ENCODE measurements around the gene OXA1L. TPM values are rescaled to one million over a fixed set of nuclear protein-coding genes. Genes with fewer than 3 reads are reported as not detected.

The OXA1L gene
- total and polyA plus RNA-seq, 2 of the 13 experiments (the other 11 are each of a cell fraction or from before 2014, with no cell fraction given) = 230 to 589 TPM

- TF ChIP-seq CSRNP1 (CRISPR knock-in tag; IDR thresholded peaks at IDR 0.05) (0 out of 2 replicates have a peak, but pooled peaks have one; percentile 44), ZFP36L2 (CRISPR knock-in tag; IDR thresholded peaks at IDR 0.05) (no peak), ZBTB40 (IDR thresholded peaks at IDR 0.05) (no peak), ZBTB40 (CRISPR knock-in tag; IDR thresholded peaks at IDR 0.05) (no peak), ZFX (CRISPR knock-in tag; IDR thresholded peaks at IDR 0.05; ENCODE audit: low read depth) (peak; percentile 43; the same call in 1 of the 2 replicates), TCF7L2 (IDR thresholded peaks at IDR 0.05; ENCODE audit: low read depth, low read length) (no peak), TCF12 (IDR thresholded peaks at IDR 0.05) (no peak), TCF12 (CRISPR knock-in tag; IDR thresholded peaks at IDR 0.05) (no peak), ZNF772 (CRISPR knock-in tag; IDR thresholded peaks at IDR 0.05) (0 out of 2 replicates have a peak, but pooled peaks have one; percentile 30), ZFY (CRISPR knock-in tag; IDR thresholded peaks at IDR 0.05) (0 out of 2 replicates have a peak, but pooled peaks have one; percentile 8), SP4 (CRISPR knock-in tag; IDR thresholded peaks at IDR 0.05) (no peak)
- TF ChIP-seq, protein P1, sequence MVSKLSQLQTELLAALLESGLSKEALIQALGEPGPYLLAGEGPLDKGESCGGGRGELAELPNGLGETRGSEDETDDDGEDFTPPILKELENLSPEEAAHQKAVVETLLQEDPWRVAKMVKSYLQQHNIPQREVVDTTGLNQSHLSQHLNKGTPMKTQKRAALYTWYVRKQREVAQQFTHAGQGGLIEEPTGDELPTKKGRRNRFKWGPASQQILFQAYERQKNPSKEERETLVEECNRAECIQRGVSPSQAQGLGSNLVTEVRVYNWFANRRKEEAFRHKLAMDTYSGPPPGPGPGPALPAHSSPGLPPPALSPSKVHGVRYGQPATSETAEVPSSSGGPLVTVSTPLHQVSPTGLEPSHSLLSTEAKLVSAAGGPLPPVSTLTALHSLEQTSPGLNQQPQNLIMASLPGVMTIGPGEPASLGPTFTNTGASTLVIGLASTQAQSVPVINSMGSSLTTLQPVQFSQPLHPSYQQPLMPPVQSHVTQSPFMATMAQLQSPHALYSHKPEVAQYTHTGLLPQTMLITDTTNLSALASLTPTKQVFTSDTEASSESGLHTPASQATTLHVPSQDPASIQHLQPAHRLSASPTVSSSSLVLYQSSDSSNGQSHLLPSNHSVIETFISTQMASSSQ (IDR thresholded peaks at IDR 0.05; ENCODE audit: low read depth) = no peak
- TF ChIP-seq, protein P1 (CRISPR knock-in tag; IDR thresholded peaks at IDR 0.05; ENCODE audit: borderline replicate concordance) = no peak
These were observed 52.9 kb downstream of the OXA1L start (continued) for GRCh38 chr14:22819151-22819988.

Data from HepG2 (cell line).